NB4 (cell line): ENCODE results near the gene C17orf107.
"Not testable (repeated sequence)": the region's sequence is repeated elsewhere in the genome, so short reads cannot be mapped to it uniquely, and the experiment has no call there.

Source experiments
- DNase-seq: peaks from one replicate; pipeline ENCODE4 v3.0.0; 2010; ENCODE audit warnings: low read depth
- H3K4me3 ChIP-seq: one replicate; pipeline ENCODE4 v1.5.1; 2011; ENCODE audit warnings: mild to moderate bottlenecking, low read depth, low read length, moderate library complexity
- MYC ChIP-seq: IDR thresholded peaks from 2 replicates; pipeline ENCODE4 v1.6.1; 2011; ENCODE audit warnings: low read depth, low read length
- POLR2A ChIP-seq: IDR thresholded peaks from 2 replicates; pipeline ENCODE4 v1.6.1; 2011; ENCODE audit warnings: mild to moderate bottlenecking; ENCODE audit not compliant: insufficient read length; ENCODE audit errors: extremely low read depth
- TF ChIP-seq, protein P1 (sequence below): IDR thresholded peaks from 2 replicates; pipeline ENCODE4 v1.6.1; 2011; ENCODE audit warnings: low read depth, low read length
- TF ChIP-seq, protein P2 (sequence below): IDR thresholded peaks from one replicate; pipeline ENCODE4 v1.5.1; 2012; ENCODE audit warnings: low read depth, low read length

C17orf107 gene

GRCh38 chr17:4913994-4914393 is 14.7 kb downstream of the C17orf107 start:
- no peak for DNase-seq
- TF ChIP-seq POLR2A (no peak), MYC (no peak)
- TF ChIP-seq, protein P1, sequence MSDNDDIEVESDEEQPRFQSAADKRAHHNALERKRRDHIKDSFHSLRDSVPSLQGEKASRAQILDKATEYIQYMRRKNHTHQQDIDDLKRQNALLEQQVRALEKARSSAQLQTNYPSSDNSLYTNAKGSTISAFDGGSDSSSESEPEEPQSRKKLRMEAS = no peak
- TF ChIP-seq, protein P2, sequence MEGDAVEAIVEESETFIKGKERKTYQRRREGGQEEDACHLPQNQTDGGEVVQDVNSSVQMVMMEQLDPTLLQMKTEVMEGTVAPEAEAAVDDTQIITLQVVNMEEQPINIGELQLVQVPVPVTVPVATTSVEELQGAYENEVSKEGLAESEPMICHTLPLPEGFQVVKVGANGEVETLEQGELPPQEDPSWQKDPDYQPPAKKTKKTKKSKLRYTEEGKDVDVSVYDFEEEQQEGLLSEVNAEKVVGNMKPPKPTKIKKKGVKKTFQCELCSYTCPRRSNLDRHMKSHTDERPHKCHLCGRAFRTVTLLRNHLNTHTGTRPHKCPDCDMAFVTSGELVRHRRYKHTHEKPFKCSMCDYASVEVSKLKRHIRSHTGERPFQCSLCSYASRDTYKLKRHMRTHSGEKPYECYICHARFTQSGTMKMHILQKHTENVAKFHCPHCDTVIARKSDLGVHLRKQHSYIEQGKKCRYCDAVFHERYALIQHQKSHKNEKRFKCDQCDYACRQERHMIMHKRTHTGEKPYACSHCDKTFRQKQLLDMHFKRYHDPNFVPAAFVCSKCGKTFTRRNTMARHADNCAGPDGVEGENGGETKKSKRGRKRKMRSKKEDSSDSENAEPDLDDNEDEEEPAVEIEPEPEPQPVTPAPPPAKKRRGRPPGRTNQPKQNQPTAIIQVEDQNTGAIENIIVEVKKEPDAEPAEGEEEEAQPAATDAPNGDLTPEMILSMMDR = no peak
- no peak overlapping the region for H3K4me3 ChIP-seq

DNA sequence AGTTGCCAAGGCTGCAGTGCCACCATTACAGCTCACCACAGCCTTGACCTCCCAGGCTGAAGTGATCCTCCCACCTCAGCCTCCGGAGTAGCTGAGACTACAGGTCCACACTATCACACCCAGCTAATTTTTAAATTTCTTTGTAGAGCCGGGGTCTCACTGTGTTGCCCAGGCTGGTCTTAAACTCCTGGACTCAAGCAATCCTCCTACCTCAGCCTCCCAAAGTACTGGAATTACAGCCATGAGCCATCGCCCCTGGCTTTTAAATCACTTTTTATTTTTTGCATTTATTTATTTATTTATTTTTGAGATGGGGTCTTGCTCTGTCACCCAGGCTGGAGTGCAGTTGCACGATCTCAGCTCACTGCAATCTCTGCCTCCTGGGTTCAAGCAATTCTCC is 15.2 kb downstream of the C17orf107 start:
- not testable (repeated sequence) for DNase-seq, H3K4me3 ChIP-seq

DNA sequence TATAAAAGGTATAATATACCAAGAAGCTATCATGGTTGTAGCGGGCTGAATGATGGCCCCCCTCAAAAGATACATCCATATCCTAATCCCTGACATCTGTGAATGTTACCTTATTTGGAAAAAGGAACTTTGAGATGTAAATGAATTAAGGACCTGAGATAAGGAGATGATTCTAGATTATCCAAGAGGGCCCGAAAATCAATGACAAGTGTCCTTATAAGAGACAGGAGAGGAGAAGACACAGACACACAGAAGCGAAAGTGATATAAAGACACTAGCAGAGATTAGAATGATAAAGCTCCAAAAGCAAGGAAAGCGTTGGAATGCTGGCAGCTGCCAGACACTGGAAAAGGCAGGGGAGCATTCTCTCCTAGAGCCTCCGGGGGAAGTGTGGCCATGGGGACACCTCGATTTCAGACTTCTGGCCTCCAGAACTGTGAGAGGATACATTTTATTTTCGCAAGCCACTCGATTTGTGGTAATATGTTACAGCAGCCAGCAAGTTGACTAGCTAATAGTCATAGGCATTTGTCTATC is 20.2 kb downstream of the C17orf107 start:
- H3K4me3 ChIP-seq = no peak overlapping the region
- DNase-seq = no peak
- TF ChIP-seq, protein P2 = no peak
- no peak for TF ChIP-seq MYC
- TF ChIP-seq POLR2A = no peak
- TF ChIP-seq, protein P1 = no peak

DNA sequence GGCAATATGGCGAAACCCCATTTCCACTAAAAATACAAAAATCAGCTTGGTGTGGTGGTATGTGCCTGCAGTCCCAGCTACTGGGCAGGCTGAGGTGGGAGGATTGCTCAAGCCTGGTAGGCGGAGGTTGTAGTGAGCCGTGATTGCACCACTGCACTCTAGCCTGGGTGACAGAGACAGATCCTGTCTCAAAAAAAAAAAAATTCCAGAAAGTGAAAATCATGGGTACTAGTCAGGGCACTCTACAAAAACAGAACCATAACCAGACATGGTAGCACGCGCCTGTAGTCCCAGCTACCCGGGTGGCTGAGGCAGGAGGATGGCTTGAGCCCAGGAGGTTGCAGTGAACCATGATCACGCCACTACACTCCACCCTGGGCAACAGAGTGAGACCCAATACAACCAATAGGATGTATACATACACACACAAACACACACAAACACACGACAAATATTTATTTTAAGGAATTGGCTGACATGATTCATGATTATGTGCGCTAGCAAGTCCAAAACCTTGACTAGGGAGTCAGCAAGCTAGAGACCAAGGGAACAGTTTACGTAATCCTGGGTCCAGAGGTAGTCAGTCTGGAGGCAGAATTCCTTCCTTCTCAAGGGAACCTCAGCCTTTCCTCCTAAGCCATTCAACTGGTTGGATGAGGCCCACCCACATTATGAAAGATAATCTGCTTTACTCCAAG is 21.2 kb downstream of the C17orf107 start:
- H3K4me3 ChIP-seq = no peak overlapping the region
- TF ChIP-seq, protein P1 = no peak
- TF ChIP-seq, protein P2 = no peak
- TF ChIP-seq POLR2A (no peak), MYC (no peak)
- peak; percentile 72 for DNase-seq

DNA sequence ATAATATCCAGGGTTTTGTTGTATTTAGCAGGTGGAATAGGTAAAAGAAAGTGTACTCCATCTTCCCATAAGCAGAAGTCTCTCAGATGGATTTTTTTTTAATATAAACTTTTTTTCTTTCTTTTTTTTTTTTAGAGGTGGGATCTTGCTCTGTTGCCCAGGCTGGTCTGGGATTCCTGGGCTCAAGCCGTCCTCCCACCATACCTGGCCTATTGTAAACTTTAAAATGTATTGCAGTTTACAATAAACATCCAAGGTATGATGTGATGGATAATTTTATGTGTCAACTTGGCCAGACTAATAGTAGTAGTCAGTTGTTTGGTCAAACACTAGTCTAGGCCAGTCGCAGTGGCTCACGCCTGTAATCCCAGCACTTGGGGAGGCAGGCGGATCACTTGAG is 22.0 kb downstream of the C17orf107 start:
- DNase-seq = no peak
- H3K4me3 ChIP-seq = no peak overlapping the region
- no peak for TF ChIP-seq MYC
- TF ChIP-seq, protein P1 = no peak
- TF ChIP-seq, protein P2 = no peak
- TF ChIP-seq POLR2A = no peak

DNA sequence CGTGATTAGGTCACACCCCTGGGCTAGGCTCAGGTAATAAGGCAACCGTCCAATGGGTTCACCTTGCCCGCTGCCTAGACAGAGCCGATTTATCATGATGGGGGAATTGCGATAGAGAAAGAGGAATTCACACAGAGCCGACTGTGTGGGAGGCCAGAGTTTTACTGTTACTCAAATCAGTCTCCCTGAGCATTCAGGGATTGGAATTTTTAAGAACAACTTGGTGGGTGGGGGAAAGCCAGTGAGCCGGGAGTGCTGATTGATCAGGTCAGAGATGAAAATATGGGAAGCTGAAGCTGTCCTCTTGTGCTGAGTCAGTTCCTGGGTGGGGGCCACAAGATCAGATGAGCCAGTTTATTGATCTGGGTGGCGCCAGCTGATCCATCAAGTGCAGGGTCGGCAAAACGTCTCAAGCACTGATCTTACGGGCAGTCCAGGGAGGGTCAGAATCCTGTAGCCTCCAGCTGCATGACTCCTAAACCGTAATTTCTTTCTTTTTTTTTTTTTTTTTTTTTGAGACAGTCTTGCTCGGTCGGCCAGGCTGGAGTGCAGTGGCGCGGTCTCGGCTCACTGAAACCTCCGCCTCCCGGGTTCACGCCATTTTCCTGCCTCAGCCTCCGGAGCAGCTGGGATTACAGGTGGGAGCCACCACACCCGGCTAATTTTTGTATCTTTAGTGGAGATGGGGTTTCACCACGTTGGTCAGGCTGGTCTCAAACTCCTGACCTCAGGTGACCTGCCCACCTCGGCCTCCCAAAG is 27.4 kb downstream of the C17orf107 start:
- not testable (repeated sequence) for DNase-seq, H3K4me3 ChIP-seq

DNA sequence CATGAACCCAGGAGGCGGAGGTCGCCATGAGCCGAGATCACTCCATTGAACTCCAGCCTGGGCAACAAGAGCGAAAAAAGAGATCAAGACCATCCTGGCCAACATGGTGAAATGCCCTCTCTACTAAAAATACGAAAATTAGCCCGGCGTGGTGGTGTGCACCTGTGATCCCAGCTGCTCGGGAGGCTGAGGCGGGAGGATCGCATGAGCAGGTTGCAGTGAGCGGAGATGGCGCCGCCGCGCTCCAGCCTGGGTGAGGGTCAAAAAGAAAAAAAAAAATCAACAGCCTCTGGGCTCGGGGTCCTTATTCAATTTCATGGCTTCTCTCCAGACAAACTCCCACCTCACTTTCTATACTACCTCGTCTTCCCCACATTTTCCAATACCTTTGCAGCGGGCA is 29.5 kb downstream of the C17orf107 start:
- H3K4me3 ChIP-seq = no peak overlapping the region
- DNase-seq = no peak
- TF ChIP-seq, protein P2 = no peak
- TF ChIP-seq, protein P1 = no peak
- no peak for TF ChIP-seq POLR2A
- TF ChIP-seq MYC = no peak
